CD4-positive, alpha-beta T cell (primary cell): ENCODE data around the gene NAGS. TPM values are rescaled to one million over a fixed set of nuclear protein-coding genes. Genes with fewer than 3 reads are reported as not detected.
A peak's percentile ranks its signal among the peaks of the same experiment; 100 is the strongest.
"Not testable (repeated sequence)": the region's sequence is repeated elsewhere in the genome, so short reads cannot be mapped to it uniquely, and the experiment has no call there.

ENCODE experiments used
- ATAC-seq: fragments of 200-7000 bp; cut with Tn5 transposase; one replicate; pipeline ENCODE4 v1.10.0; 2022; ENCODE audit warnings: mild to moderate bottlenecking; ENCODE audit not compliant: poor library complexity
- CTCF ChIA-PET: fragments of 350-600 bp; sonication (Branson Sonifier 250); formaldehyde crosslinking; loops from one replicate; lab custom pipeline; 2021; ENCODE audit warnings: antibody characterized with exemption, inconsistent platforms; lab: Charles Lee
- POLR2A ChIA-PET: fragments of 350-600 bp; sonication (Branson Sonifier 250); formaldehyde crosslinking; loops from one replicate; lab custom pipeline; 2021; ENCODE audit warnings: antibody characterized with exemption, inconsistent platforms; lab: Charles Lee
- DNase-seq, 14 experiments: peaks; one replicate each; pipeline ENCODE4 v3.0.0-alpha.2; 2013 to 2020; ENCODE audit warnings: mixed read lengths in 2 of 14
- H3K27ac ChIP-seq, 2 donors: one replicate each; pipeline versions ENCODE4 v1.5.1 to v1.7.0; 2013; ENCODE audit warnings: low read length in 2 of 2, low read depth in 1 of 2, mild to moderate bottlenecking in 1 of 2
- H3K27me3 ChIP-seq, 2 experiments: 1 replicate in 1 of 2; 2 replicates in 1 of 2; pipeline versions ENCODE4 v1.6.1 to v1.7.0; 2013; ENCODE audit warnings: low read length in 2 of 2, control low read depth in 1 of 2, mild to moderate bottlenecking in 1 of 2, moderate library complexity in 1 of 2; ENCODE audit not compliant: insufficient read depth in 2 of 2, control insufficient read depth in 1 of 2
- H3K36me3 ChIP-seq: one replicate; pipeline ENCODE4 v1.6.1; 2013; ENCODE audit warnings: low read length, control low read depth; ENCODE audit not compliant: insufficient read depth
- H3K4me1 ChIP-seq: one replicate; pipeline ENCODE4 v1.6.1; 2013; ENCODE audit warnings: low read length, control low read depth; ENCODE audit not compliant: insufficient read depth
- H3K4me3 ChIP-seq: one replicate; pipeline ENCODE4 v1.5.1; 2013; ENCODE audit warnings: mild to moderate bottlenecking, low read length, moderate library complexity
- H3K9me3 ChIP-seq, 2 experiments: 1 replicate in 1 of 2; 2 replicates in 1 of 2; pipeline versions ENCODE4 v1.6.1 to v1.7.0; 2013; ENCODE audit warnings: low read length in 2 of 2, mild to moderate bottlenecking in 2 of 2, control low read depth in 1 of 2, moderate library complexity in 1 of 2; ENCODE audit not compliant: control insufficient read depth in 1 of 2, insufficient read depth in 1 of 2
- H3K27ac Mint-ChIP-seq: one replicate; pipeline ENCODE4 v1.8.0; 2020; ENCODE audit warnings: mixed read lengths
- H3K27me3 Mint-ChIP-seq: one replicate; pipeline ENCODE4 v1.8.0; 2021; ENCODE audit warnings: mixed read lengths
- H3K36me3 Mint-ChIP-seq: one replicate; pipeline ENCODE4 v1.8.0; 2021; ENCODE audit warnings: low read depth, mixed read lengths
- H3K4me1 Mint-ChIP-seq: one replicate; pipeline ENCODE4 v1.8.0; 2021; ENCODE audit warnings: low read depth, mixed read lengths
- H3K4me3 Mint-ChIP-seq: one replicate; pipeline ENCODE4 v1.8.0; 2020; ENCODE audit warnings: mild to moderate bottlenecking, mixed read lengths
- H3K9me3 Mint-ChIP-seq: one replicate; pipeline ENCODE4 v1.8.0; 2020; ENCODE audit warnings: mixed read lengths
- CTCF ChIP-seq: fragments of 200-600 bp; IDR thresholded peaks from one replicate; pipeline ENCODE4 v1.8.0; 2022; ENCODE audit warnings: antibody characterized with exemption, mild to moderate bottlenecking
- intact Hi-C, 2 experiments: fragments of 100-400 bp; cut with DNase I in 1 of 2; cut with micrococcal nuclease in 1 of 2; formaldehyde crosslinking; loops; one replicate each; pipeline versions ENCODE4 v1.15.1 to v1.9.0; 2023 to 2025; cut with DNase I, micrococcal nuclease
- total RNA-seq, 174 experiments: library from RNA in 2 of 174; stranded (reverse) in 2 of 174; gene quantifications; one replicate each; pipeline ENCODE4 v1.2.3 and lab custom pipeline; 2021 to 2026

Gene NAGS
- total RNA-seq, 2 experiments from 2014 or later, result 0.14 to 0.56 TPM

- Histone ChIP-seq H3K27ac (no peak overlapping the region), H3K9me3 (peaks cover 0 to 7% of the 10 kb centered on the region in 2 experiments), H3K4me1 (peaks cover 10% of the 10 kb centered on the region), H3K36me3 (no peaks in the 10 kb centered on the region), H3K27me3 (peaks cover 9 to 13% of the 10 kb centered on the region in 2 experiments), H3K4me3 (no peak overlapping the region)
- intact Hi-C loops, result loop anchor here (1.0 to 5.0 kb wide), 5 partner anchors 50 to 117 kb away; no protein-coding TSS in a partner anchor
- Mint-ChIP-seq H3K4me1 (no peaks in the 10 kb centered on the region), H3K4me3 (no peak overlapping the region), H3K27ac (no peak overlapping the region), H3K36me3 (no peaks in the 10 kb centered on the region), H3K9me3 (no peaks in the 10 kb centered on the region), H3K27me3 (peaks cover 37% of the 10 kb centered on the region)
- CTCF ChIA-PET, result no interaction called here
- POLR2A ChIA-PET, result no interaction called here
- DNase-seq, result no peak
- TF ChIP-seq CTCF, result peak; percentile 42
- no peak for ATAC-seq
Measured at GRCh38 chr17:43995150-43995471, 9.3 kb upstream of the NAGS start.

- CTCF ChIA-PET, H3K9me3 Mint-ChIP-seq, POLR2A ChIA-PET, H3K4me1 ChIP-seq, H3K4me1 Mint-ChIP-seq, H3K9me3 ChIP-seq, ATAC-seq, H3K27ac ChIP-seq, H3K36me3 ChIP-seq, H3K4me3 ChIP-seq, H3K4me3 Mint-ChIP-seq, H3K36me3 Mint-ChIP-seq, DNase-seq, H3K27ac Mint-ChIP-seq: not testable (repeated sequence)
- peaks cover 44% of the 10 kb centered on the region for H3K27me3 Mint-ChIP-seq
- intact Hi-C loops, result loop anchor here in 1 of 2 experiments (5.0 kb wide), 1 partner anchor 85 kb away; no protein-coding TSS in a partner anchor
- H3K27me3 ChIP-seq, result peaks cover 9 to 13% of the 10 kb centered on the region in 2 experiments
Measured at GRCh38 chr17:43997180-43997579, 7.2 kb upstream of the NAGS start.

- no peaks in the 10 kb centered on the region for H3K9me3 Mint-ChIP-seq
- peaks cover 10% of the 10 kb centered on the region for H3K4me1 ChIP-seq
- no peaks in the 10 kb centered on the region for H3K36me3 Mint-ChIP-seq
- no peak for TF ChIP-seq CTCF
- H3K4me1 Mint-ChIP-seq, result no peaks in the 10 kb centered on the region
- H3K4me3 ChIP-seq, result no peak overlapping the region
- intact Hi-C loops, result loop anchor here in 1 of 2 experiments (5.0 kb wide), 1 partner anchor 86 kb away; no protein-coding TSS in a partner anchor
- ATAC-seq (no peak), DNase-seq (peak in 1 of 14 experiments; percentile 24)
- H3K27me3 Mint-ChIP-seq, result peaks cover 39% of the 10 kb centered on the region
- H3K27ac ChIP-seq, result no peak overlapping the region
- H3K9me3 ChIP-seq, result peaks cover 0 to 7% of the 10 kb centered on the region in 2 experiments
- no peak overlapping the region for H3K4me3 Mint-ChIP-seq
- peaks cover 9 to 13% of the 10 kb centered on the region in 2 experiments for H3K27me3 ChIP-seq
- no peak overlapping the region for H3K27ac Mint-ChIP-seq
- no peaks in the 10 kb centered on the region for H3K36me3 ChIP-seq
- POLR2A ChIA-PET, result no interaction called here
- CTCF ChIA-PET, result no interaction called here
Measured at GRCh38 chr17:43998552-43998951, 5.9 kb upstream of the NAGS start.

- ATAC-seq, result no peak
- Mint-ChIP-seq H3K27ac (no peak overlapping the region), H3K4me1 (no peaks in the 10 kb centered on the region), H3K27me3 (peaks cover 37% of the 10 kb centered on the region), H3K4me3 (no peak overlapping the region), H3K9me3 (no peaks in the 10 kb centered on the region), H3K36me3 (no peaks in the 10 kb centered on the region)
- ChIA-PET POLR2A (no interaction called here), CTCF (no interaction called here)
- H3K4me3 ChIP-seq, result no peak overlapping the region
- H3K9me3 ChIP-seq, result peaks cover 0 to 7% of the 10 kb centered on the region in 2 experiments
- H3K27ac ChIP-seq, result no peak overlapping the region
- no peaks in the 10 kb centered on the region for H3K36me3 ChIP-seq
- intact Hi-C loops, result loop anchor here in 1 of 2 experiments (5.0 kb wide), 1 partner anchor 87 kb away; no protein-coding TSS in a partner anchor
- peaks cover 9 to 13% of the 10 kb centered on the region in 2 experiments for H3K27me3 ChIP-seq
- peaks cover 10% of the 10 kb centered on the region for H3K4me1 ChIP-seq
- no peak for TF ChIP-seq CTCF
- DNase-seq, result no peak
Measured at GRCh38 chr17:43999024-43999423, 5.4 kb upstream of the NAGS start.
